Measurements from ENCODE around the gene HOXA5. TPM values are rescaled to one million over a fixed set of nuclear protein-coding genes. Genes with fewer than 3 reads are reported as not detected.

Gene HOXA5
- total and polyA plus RNA-seq, 2 donors (not counting 3 experiments of a cell fraction or from before 2014, with no cell fraction given), result 18.6 to 18.8 TPM

DNA sequence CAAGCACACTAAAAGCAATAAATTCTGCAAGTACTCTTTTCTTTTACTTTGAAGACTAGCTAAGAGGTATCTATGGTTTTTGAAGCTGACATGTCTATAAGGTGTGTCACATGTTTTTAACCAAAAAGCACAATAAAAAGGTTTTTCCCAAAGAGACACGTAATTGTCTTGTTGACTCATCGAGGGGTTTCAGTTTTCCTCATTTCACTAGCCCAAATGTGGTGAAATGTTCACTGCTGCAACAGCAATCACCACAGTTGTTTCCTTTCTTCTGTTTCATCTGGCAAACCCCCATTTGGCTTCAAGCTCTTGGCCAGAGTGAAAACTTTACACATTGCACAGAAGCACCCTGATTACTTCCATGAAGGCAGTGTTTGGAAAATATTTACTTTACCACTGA, 9.1 kb downstream of the HOXA5 start:
- intact Hi-C loops (cut with micrococcal nuclease) (no loop called here), dilution Hi-C loops (cut with MboI; ENCODE audit: extremely low pct_ligation_motif_present, low sequenced_read_pairs) (no loop called here)
- Histone ChIP-seq H3K36me3 (ENCODE audit: control insufficient read depth in 2 of 2, extremely low read depth in 1 of 2, insufficient read depth in 2 of 2, low read length in 2 of 2) (no peaks in the 10 kb centered on the region), H2AFZ (ENCODE audit: low read depth, low read length) (no peak overlapping the region), H4K20me1 (replicated peaks; ENCODE audit: control insufficient read depth, extremely low read depth, insufficient read depth, low read length) (no peaks in the 10 kb centered on the region), H3K27me3 (ENCODE audit: control insufficient read depth in 2 of 2, insufficient read depth in 2 of 2, low read length in 2 of 2) (no peaks in the 10 kb centered on the region), H3K4me2 (ENCODE audit: insufficient read depth, low read length) (peak overlapping the region; percentile 61), H3K27ac (ENCODE audit: insufficient read depth, low read depth, low read length) (peak overlapping the region; percentile 82), H3K9ac (replicated peaks; ENCODE audit: extremely low read depth, insufficient read depth, low read length) (peak overlapping the region; percentile 70), H3K4me1 (ENCODE audit: control insufficient read depth, extremely low read depth, insufficient read depth, low read length) (peaks cover 89% of the 10 kb centered on the region), H3K4me3 (replicated peaks in 1 of 3; ENCODE audit: insufficient read depth in 1 of 3, low read depth in 1 of 3, low read length in 3 of 3) (peak overlapping the region in 1 of 3 experiments; percentile 14), H3K9me1 (replicated peaks; ENCODE audit: control insufficient read depth, extremely low read depth, insufficient read depth, low read length) (no peaks in the 10 kb centered on the region), H3K79me2 (ENCODE audit: control insufficient read depth, insufficient read depth, low read length) (peaks cover 77% of the 10 kb centered on the region), H3K9me3 (replicated peaks; ENCODE audit: control insufficient read depth, insufficient read depth, low read length) (no peaks in the 10 kb centered on the region)
- ChIA-PET CTCF (interaction anchor here (1.1 kb wide), 1 partner anchor 27 kb away, joined by 3 read pairs; no protein-coding TSS in a partner anchor), POLR2A (interaction anchor here (1.0 kb wide), 1 partner anchor 14 kb away, joined by 3 read pairs; no protein-coding TSS in a partner anchor)
- FAIRE-seq (peak; percentile 77), DNase-seq (ENCODE audit: low read depth, low spot score) (peak; percentile 90)
- no TSS peak for BruUV-seq (replicated peaks)
- TF ChIP-seq POLR2A (IDR thresholded peaks at IDR 0.05; ENCODE audit: low read depth, low read length), result no peak
- peak; percentile 13 for TF ChIP-seq GATA2 (IDR thresholded peaks at IDR 0.05; ENCODE audit: insufficient read depth, insufficient read length, low read depth, low read length)
- peak; percentile 54 for TF ChIP-seq JUN (IDR thresholded peaks at IDR 0.05; ENCODE audit: borderline replicate concordance, insufficient read depth, insufficient read length, low read depth)
- peak; percentile 60 for TF ChIP-seq FOS (IDR thresholded peaks at IDR 0.05; ENCODE audit: borderline replicate concordance, insufficient read depth, low read length)
- TF ChIP-seq POLR2AphosphoS5 (IDR thresholded peaks at IDR 0.05; ENCODE audit: insufficient read depth, low read depth, low read length), result peak; percentile 20

DNA sequence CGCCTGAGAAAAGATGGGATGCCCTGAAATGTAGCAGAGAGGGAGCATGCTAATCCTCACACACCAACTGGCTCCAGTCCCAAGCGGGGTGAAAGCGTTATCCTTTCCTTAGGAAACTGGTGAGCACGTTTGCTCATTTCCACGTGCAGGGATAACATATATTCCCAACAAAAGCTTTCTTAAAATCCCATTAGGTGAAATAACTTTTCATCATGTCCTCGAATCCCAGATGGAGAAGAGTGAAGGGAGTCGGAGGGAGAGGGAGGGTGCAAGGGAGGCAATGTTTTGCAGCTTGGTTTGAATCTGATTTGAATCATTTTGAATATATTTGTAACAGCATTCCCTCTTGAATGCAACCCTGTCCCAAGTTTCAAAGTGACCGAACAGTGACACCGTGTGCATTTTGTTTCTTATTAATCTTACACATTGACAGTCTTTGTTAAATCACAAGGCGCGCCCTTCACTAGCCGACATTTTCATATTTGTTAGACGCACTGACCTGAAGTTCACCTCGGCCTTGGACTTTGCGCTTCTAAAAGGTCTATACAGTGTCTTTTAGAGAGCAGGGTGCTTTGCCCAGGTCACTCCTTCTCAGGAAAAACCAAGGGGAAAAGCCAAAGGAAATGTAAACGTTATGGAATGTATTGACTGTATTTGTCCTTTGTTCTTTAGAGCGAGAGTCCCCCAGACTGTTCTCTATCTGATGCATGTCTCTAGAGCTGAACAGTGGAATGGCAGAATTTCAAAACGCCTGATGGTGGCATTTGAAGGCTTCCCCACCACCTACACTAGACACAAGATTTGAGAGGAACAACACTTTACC, 9.9 kb downstream of the HOXA5 start:
- Histone ChIP-seq H3K36me3 (ENCODE audit: control insufficient read depth in 2 of 2, extremely low read depth in 1 of 2, insufficient read depth in 2 of 2, low read length in 2 of 2) (peaks cover 0 to 6% of the 10 kb centered on the region in 2 experiments), H3K4me1 (ENCODE audit: control insufficient read depth, extremely low read depth, insufficient read depth, low read length) (peaks cover 84% of the 10 kb centered on the region), H3K79me2 (ENCODE audit: control insufficient read depth, insufficient read depth, low read length) (peaks cover 77% of the 10 kb centered on the region), H3K9ac (replicated peaks; ENCODE audit: extremely low read depth, insufficient read depth, low read length) (peak overlapping the region; percentile 70), H2AFZ (ENCODE audit: low read depth, low read length) (no peak overlapping the region), H3K4me2 (ENCODE audit: insufficient read depth, low read length) (peak overlapping the region; percentile 61), H3K27ac (ENCODE audit: insufficient read depth, low read depth, low read length) (peak overlapping the region; percentile 82), H4K20me1 (replicated peaks; ENCODE audit: control insufficient read depth, extremely low read depth, insufficient read depth, low read length) (no peaks in the 10 kb centered on the region), H3K9me3 (replicated peaks; ENCODE audit: control insufficient read depth, insufficient read depth, low read length) (no peaks in the 10 kb centered on the region), H3K27me3 (ENCODE audit: control insufficient read depth in 2 of 2, insufficient read depth in 2 of 2, low read length in 2 of 2) (no peaks in the 10 kb centered on the region), H3K4me3 (replicated peaks in 1 of 3; ENCODE audit: insufficient read depth in 1 of 3, low read depth in 1 of 3, low read length in 3 of 3) (peak overlapping the region in 1 of 3 experiments; percentile 14), H3K9me1 (replicated peaks; ENCODE audit: control insufficient read depth, extremely low read depth, insufficient read depth, low read length) (no peaks in the 10 kb centered on the region)
- TF ChIP-seq GATA2 (IDR thresholded peaks at IDR 0.05; ENCODE audit: insufficient read depth, insufficient read length, low read depth, low read length), result peak; percentile 5
- TF ChIP-seq EZH2 (IDR thresholded peaks at IDR 0.05; ENCODE audit: borderline replicate concordance, low read depth, low read length, severe bottlenecking), result no peak
- ChIA-PET POLR2A (no interaction called here), CTCF (interaction anchor here (1.1 to 1.3 kb wide), 2 partner anchors 28 to 37 kb away, joined by 3 read pairs; no protein-coding TSS in a partner anchor)
- FAIRE-seq, result peak; percentile 75
- dilution Hi-C loops (cut with MboI; ENCODE audit: extremely low pct_ligation_motif_present, low sequenced_read_pairs) (no loop called here), intact Hi-C loops (cut with micrococcal nuclease) (no loop called here)
- no peak for DNase-seq (ENCODE audit: low read depth, low spot score)
- no TSS peak for BruUV-seq (replicated peaks)
